Measurements from ENCODE around the gene HOXA4.

The HOXA4 gene

DNA sequence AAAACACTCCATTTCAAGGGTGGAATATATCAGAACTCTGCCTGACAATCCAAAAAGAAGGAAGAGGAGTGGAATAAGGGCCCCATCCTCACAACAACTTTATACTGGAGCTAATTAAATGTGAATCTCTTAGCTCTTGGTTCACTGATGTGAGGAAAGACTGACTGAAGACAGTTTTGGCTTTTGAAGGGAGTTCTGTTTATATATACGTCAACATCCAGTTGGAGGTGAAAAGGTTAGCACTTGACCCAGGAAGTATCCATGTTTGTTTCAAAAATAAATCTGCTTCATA lies 37.8 kb downstream of the HOXA4 start:
- CTCF ChIA-PET = interaction anchor here (0.9 kb wide), 1 partner anchor 58 kb away, joined by 3 read pairs; no protein-coding TSS in a partner anchor
- Mint-ChIP-seq H3K4me3 (no peak overlapping the region), H3K27me3 (peaks cover 94% of the 10 kb centered on the region), H3K9me3 (no peaks in the 10 kb centered on the region), H3K36me3 (no peaks in the 10 kb centered on the region), H3K27ac (no peak overlapping the region), H3K4me1 (peaks cover 18% of the 10 kb centered on the region)
- DNase-seq = no peak

DNA sequence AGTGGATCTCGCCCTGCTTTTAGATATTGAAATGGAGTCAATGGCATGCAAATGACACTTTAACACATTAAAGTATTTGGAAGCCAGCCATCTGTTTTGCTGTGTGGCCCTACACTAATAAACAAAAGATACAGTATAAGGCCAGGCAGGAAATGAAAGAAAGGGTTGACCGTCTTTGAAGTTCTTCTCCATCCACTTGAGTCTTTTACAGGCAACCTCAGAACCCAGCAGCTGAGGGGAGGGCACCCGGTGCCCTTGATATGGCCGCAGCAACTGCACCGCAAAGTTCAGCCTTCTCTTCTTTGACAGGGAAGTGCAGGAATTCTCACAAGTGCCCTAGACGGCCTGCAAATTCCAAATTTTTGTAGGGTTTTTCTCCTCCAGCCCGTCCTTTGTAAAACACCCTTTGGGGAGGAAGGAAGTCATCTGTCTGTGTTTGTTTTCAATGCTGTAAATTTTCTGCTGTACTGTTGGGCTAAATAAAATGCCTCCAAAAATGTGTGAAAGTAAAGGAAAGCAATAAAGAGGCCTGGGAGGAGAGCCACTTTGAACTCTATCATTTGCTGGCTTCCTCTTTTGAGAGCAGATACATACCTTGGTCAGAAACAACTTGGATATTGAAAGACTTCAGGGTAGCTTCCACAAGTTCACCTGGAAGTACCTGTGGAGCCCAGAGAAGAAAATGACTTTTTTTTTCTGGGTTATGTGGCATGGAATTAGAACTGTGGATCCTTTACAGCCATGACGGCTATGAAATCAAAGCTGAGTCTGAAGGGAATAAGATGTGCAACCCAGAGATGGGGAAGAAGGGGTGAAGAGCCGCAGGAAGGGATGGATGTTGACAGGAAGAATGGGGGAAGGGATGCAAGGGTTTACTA lies 38.4 kb downstream of the HOXA4 start:
- peaks cover 94% of the 10 kb centered on the region for H3K27me3 Mint-ChIP-seq
- no peak overlapping the region for H3K4me3 Mint-ChIP-seq
- CTCF ChIA-PET = interaction anchor here (0.9 kb wide), 1 partner anchor 58 kb away, joined by 3 read pairs; no protein-coding TSS in a partner anchor
- DNase-seq = no peak
- H3K36me3 Mint-ChIP-seq = no peaks in the 10 kb centered on the region
- peaks cover 17% of the 10 kb centered on the region for H3K4me1 Mint-ChIP-seq
- no peak overlapping the region for H3K27ac Mint-ChIP-seq
- no peaks in the 10 kb centered on the region for H3K9me3 Mint-ChIP-seq

DNA sequence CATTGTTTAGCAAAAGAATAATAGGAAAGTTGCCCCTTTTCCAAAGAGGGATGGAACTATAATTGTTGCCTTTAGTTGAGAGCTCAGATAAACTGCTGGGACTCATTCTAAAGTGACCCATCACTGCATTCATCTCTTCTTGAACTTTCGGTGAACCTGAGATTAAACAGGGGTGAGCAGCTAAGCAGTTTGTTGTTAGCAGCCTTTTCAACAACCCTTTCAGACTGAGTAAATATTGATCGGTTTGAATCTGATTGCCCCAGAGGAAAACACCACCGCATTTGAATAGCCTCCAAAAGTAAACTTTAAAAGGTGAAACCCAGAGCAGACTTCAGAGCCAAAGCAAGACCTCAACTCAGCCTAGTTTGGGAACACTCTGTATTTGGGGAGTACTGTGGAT lies 39.5 kb downstream of the HOXA4 start:
- peaks cover 15% of the 10 kb centered on the region for H3K4me1 Mint-ChIP-seq
- H3K9me3 Mint-ChIP-seq = no peaks in the 10 kb centered on the region
- CTCF ChIA-PET = no interaction called here
- H3K36me3 Mint-ChIP-seq = no peaks in the 10 kb centered on the region
- DNase-seq = no peak
- H3K27ac Mint-ChIP-seq = no peak overlapping the region
- no peak overlapping the region for H3K4me3 Mint-ChIP-seq
- peaks cover 90% of the 10 kb centered on the region for H3K27me3 Mint-ChIP-seq

DNA sequence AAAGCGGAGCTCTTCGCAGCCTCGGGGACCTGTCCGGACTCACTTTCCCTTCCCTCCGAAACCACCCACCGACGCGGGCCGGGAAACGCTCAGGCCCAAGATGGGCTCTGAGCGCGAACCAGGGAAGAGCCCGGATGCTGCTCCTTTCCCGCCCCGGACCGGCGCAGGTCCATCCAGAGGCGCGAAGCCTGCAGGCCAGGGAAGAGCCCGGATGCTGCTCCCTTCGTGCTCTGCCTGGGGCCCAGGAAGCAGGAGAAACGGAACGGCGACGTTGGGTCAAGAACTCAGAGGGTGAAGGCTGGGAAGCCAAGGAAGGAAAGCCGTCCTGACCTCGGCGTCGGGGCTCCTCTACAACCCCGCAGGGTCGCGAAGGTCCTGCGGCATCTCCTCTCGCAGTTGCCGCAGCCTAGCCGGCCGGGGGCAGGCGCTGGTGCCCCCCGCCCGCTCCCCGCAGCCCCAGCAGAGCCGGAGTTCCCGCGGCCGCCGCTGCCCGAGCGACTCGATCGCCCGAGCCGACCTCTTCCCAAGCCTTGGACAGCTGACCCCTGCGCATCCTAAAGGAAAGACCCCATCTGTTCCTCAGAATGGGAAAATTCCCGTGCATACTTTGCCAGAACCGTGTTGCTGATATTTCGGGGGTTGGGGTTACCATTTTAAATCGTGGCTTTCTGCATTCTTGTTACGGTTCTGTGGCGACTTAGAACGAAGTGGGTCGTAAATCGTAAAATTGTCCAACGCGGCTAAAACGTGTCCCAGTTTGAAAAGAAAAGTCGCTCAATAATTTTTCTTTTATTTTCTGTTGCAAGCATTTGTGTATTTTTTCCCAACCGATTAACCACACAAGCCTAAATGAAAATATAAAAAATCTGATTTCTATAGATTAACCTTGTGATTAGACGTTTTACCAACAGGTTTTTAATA lies 42.3 kb downstream of the HOXA4 start:
- peaks cover 70% of the 10 kb centered on the region for H3K27me3 Mint-ChIP-seq
- H3K4me3 Mint-ChIP-seq = no peak overlapping the region
- H3K27ac Mint-ChIP-seq = no peak overlapping the region
- DNase-seq = no peak
- no peaks in the 10 kb centered on the region for H3K36me3 Mint-ChIP-seq
- H3K4me1 Mint-ChIP-seq = peaks cover 9% of the 10 kb centered on the region
- CTCF ChIA-PET = no interaction called here
- H3K9me3 Mint-ChIP-seq = no peaks in the 10 kb centered on the region

DNA sequence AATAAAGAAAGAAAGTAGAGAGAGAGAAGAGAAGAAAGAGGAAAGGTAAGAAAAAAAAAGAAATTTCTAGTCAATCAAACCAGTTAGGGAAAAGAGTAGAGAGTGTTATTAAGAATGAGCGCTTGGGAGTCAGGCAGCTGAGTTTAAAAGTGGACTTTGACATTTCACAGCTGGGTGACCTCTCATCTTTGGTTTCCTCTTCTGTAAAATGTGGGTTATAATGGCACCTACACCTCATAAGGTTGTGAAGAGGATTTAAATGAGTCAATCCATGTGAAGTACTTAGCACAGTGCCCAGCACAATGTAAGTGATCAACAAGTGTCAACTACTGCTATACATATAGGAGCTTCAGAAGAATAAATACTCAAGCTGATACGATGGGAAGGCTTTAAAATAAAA lies 46.9 kb downstream of the HOXA4 start:
- CTCF ChIA-PET = no interaction called here
- no peaks in the 10 kb centered on the region for H3K9me3 Mint-ChIP-seq
- DNase-seq = no peak
- peaks cover 33% of the 10 kb centered on the region for H3K27me3 Mint-ChIP-seq
- peaks cover 10% of the 10 kb centered on the region for H3K4me1 Mint-ChIP-seq
- no peaks in the 10 kb centered on the region for H3K36me3 Mint-ChIP-seq
- H3K27ac Mint-ChIP-seq = no peak overlapping the region
- H3K4me3 Mint-ChIP-seq = no peak overlapping the region

DNA sequence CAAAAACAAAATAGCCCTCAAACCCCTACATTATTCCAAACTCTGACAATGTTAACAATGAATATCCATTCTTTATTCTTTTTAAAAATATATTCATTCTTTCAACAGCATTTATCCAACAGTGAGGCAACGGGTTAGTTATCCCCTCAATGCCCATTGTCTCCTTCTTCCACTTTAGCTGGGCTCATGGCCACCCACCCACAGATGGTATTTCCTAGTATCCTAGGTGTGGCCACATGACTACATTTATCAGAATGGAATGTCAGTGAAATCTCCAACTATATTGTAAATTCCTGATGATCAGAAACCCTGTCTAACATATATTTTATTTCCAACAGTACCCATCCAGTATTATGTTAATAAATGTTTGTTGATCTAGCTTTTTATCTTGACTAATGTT lies 48.4 kb downstream of the HOXA4 start:
- Mint-ChIP-seq H3K4me1 (peaks cover 7% of the 10 kb centered on the region), H3K36me3 (no peaks in the 10 kb centered on the region), H3K27ac (no peak overlapping the region), H3K9me3 (no peaks in the 10 kb centered on the region), H3K27me3 (peaks cover 18% of the 10 kb centered on the region), H3K4me3 (no peak overlapping the region)
- CTCF ChIA-PET = no interaction called here
- DNase-seq = no peak

DNA sequence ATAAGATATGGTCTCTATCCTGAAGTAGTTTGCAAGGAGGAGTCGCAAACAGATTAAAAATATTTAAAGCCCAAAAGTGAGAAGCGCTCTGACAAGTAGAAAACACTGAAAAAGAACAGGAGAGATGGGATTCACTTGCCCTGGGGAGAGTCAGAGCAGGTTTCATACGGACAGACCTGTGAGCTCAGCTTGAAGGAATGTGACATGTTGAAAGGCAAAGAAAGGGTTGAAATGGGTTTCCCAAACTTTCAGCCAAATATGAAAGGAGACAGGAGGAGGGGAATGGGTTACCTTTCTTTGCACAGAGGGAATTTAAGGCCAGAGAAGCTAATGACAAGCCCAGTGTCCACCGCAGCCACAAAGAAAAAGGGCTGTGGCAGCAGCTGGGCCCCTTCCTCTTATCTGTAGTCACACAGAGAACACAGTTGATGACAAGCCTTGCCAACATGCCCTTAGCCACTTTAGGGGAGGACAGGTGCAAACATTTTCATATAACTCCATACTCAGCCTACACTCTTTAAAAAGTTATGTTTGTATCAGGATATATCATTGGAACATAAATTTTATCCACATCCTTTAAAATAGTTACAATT lies 49.6 kb downstream of the HOXA4 start:
- Mint-ChIP-seq H3K36me3 (no peaks in the 10 kb centered on the region), H3K4me1 (peaks cover 7% of the 10 kb centered on the region), H3K27me3 (peaks cover 10% of the 10 kb centered on the region), H3K4me3 (no peak overlapping the region), H3K27ac (no peak overlapping the region), H3K9me3 (no peaks in the 10 kb centered on the region)
- CTCF ChIA-PET = no interaction called here
- no peak for DNase-seq

DNA sequence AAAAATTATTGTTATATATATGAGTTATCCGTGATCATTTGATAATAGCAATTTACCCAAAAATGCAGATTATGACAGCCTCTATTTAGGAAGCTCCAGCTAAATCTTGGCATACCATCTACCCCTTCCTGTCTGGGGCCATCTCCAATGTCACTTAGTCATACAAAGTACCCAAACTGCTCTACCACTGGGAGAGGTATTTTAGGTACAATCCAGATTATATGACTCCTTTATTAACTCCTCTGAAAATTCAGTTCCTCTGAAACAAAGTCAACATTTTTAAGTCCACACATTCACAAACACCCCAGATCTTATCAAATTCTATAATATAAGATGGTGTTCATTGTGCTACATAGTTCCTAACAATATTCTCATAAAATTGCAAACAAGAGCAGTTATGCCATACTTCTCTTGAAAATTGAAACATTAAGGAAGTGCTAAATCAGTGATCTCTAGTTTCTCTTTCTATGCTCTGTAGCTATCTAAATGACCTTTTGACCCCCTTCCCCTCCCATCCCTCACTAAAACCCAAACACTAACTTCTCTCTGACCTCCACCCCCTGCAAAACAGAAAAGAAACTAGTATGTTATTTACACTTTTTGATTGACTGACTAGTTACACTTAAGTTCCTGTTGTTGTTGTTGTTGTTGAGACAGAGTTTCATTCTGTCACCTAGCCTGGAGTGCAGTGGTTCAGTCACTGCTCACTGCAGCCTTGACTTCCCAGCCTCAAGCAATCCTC lies 51.2 kb downstream of the HOXA4 start:
- DNase-seq = no peak
- peaks cover 7% of the 10 kb centered on the region for H3K4me1 Mint-ChIP-seq
- H3K4me3 Mint-ChIP-seq = no peak overlapping the region
- no peak overlapping the region for H3K27ac Mint-ChIP-seq
- no peaks in the 10 kb centered on the region for H3K36me3 Mint-ChIP-seq
- no peaks in the 10 kb centered on the region for H3K9me3 Mint-ChIP-seq
- CTCF ChIA-PET = no interaction called here
- peaks cover 7% of the 10 kb centered on the region for H3K27me3 Mint-ChIP-seq

DNA sequence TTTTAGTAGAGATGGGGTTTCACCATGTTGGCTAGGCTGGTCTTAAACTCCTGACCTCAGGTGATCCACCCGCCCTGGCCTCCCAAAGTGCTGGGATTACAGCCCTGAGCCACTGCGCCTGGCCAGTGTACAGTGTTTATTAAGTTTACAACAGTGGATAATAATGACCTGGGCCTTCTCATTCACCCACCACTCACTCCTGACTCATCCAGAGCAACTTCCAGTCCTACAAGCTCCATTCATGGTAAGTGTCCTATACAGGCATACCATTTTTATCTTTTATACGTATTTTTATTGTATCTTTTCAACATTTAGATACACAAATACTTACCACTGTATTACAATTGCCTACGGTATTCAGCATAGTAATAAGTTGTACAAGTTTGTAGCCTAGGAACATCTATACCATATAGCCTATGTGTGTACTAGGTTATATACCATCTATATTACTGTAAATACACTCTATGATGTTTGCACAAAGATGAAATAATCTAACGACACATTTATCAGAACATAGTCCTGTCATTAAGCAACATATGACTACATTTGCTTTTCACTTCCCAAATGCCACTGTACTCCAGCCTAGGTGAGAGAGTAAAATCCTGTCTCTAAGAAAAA lies 51.8 kb downstream of the HOXA4 start:
- CTCF ChIA-PET = no interaction called here
- Mint-ChIP-seq H3K4me3 (no peak overlapping the region), H3K36me3 (no peaks in the 10 kb centered on the region), H3K9me3 (no peaks in the 10 kb centered on the region), H3K27ac (no peak overlapping the region), H3K4me1 (peaks cover 7% of the 10 kb centered on the region), H3K27me3 (peaks cover 4% of the 10 kb centered on the region)
- no peak for DNase-seq
